GM10248 (cell line): ENCODE data around the gene NEK5.

Source experiments
- CTCF ChIA-PET: fragments of 300-600 bp; sonication (Branson Sonifier 250); formaldehyde crosslinking; extraction: SDS; loops from one replicate; lab custom pipeline; 2021; ENCODE audit warnings: antibody characterized with exemption; lab: Yijun Ruan, JAX
- POLR2A ChIA-PET: fragments of 350-650 bp; sonication (Branson Sonifier 250); formaldehyde crosslinking; extraction: SDS; loops from one replicate; lab custom pipeline; 2020; ENCODE audit warnings: antibody characterized with exemption; lab: Yijun Ruan, JAX
- DNase-seq: peaks from one replicate; pipeline ENCODE4 v3.0.0; 2012; ENCODE audit errors: extremely low spot score
- TF ChIP-seq, protein P1 (sequence below): IDR thresholded peaks from 2 replicates; pipeline ENCODE4 v1.5.1; 2012; ENCODE audit warnings: mild to moderate bottlenecking, low read depth; ENCODE audit errors: extremely low read depth, missing control alignments, control extremely low read depth

NEK5 gene

DNA sequence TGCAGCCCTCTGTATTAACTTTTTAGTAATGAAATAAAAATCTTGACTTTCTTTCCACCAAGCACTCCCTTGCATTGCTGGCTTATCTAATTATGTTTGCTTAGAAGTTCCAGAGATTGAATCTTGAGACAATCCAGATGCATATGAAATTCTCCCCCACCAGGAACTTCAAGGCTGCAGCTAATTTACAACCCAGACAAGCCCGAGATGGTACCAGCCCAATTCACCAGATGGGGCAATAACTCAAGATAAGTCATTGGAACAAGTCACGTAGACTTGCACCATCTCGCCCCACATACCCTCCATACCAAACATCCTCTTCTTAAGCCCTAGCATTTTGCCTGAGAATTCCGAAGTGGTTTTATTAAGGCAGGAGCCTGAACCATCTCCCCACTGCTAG lies 75.4 kb downstream of the NEK5 start:
- TF ChIP-seq, protein P1, sequence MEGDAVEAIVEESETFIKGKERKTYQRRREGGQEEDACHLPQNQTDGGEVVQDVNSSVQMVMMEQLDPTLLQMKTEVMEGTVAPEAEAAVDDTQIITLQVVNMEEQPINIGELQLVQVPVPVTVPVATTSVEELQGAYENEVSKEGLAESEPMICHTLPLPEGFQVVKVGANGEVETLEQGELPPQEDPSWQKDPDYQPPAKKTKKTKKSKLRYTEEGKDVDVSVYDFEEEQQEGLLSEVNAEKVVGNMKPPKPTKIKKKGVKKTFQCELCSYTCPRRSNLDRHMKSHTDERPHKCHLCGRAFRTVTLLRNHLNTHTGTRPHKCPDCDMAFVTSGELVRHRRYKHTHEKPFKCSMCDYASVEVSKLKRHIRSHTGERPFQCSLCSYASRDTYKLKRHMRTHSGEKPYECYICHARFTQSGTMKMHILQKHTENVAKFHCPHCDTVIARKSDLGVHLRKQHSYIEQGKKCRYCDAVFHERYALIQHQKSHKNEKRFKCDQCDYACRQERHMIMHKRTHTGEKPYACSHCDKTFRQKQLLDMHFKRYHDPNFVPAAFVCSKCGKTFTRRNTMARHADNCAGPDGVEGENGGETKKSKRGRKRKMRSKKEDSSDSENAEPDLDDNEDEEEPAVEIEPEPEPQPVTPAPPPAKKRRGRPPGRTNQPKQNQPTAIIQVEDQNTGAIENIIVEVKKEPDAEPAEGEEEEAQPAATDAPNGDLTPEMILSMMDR: no peak
- CTCF ChIA-PET: no interaction called here
- POLR2A ChIA-PET: no interaction called here
- no peak for DNase-seq

DNA sequence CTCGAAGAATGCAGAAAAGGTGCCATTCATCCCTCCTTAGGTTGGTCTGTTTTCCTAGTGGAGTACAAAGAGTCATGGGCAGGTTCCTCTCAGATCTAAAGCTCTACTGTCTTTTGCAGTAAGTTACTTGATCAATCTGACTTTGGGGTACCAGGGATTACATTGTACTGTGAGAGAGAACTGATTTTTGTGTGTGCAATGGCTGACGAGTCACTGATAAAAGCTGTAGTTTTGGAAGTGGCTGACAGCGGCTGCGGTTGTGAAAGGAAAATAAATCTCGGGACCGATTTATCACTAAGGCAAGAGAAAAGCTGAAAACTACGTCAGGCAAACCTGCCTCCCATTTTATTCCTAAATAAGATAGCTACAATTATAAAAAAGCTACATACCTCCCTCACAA lies 77.5 kb downstream of the NEK5 start:
- ChIA-PET CTCF (interaction anchor here (1.1 to 1.5 kb wide), 2 partner anchors 10 to 76 kb away, joined by 3 to 4 read pairs; no protein-coding TSS in a partner anchor), POLR2A (no interaction called here)
- TF ChIP-seq, protein P1: no peak
- no peak for DNase-seq

DNA sequence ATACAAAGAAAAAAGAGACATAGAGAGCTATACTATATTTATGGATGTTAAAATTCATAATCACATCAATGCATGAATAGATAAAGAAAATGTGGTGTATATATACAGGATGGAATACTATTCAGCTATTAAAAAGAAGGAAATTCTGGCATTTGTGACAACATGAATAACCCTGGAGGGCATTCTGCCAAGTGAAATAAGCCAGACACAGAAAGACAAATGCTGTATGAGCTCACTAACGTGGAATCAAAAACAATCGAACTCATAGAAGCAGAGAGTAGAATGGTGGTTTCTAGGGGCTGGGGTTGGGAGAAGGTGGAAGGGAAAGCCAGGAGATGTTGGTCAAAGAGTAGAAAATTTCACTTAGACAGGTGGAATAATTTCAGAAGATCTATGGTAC lies 80.4 kb downstream of the NEK5 start:
- DNase-seq: no peak
- CTCF ChIA-PET: interaction anchor here (1.1 to 1.2 kb wide), 3 partner anchors 13 to 85 kb away, joined by 3 to 6 read pairs (median 5); no protein-coding TSS in a partner anchor
- POLR2A ChIA-PET: no interaction called here
- TF ChIP-seq, protein P1: no peak

DNA sequence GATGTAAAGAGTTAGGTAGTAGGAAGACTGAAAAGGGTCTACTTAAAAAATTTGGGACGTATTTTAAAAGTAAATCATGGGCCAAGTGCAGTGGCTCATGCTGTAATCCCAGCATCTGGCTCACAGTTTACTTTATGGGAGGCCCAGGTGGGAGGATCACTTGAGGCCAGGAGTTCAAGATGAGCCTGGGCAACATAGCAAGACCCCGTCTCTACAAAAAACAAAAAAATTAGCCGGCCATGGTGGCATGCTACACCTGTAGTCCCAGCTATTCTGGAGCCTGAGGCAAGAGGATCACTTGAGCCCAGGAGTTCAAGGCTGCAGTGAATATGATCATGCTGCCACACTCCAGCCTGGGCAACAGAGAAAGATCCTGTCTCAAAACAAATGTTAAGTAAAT lies 81.4 kb downstream of the NEK5 start:
- TF ChIP-seq, protein P1: no peak
- POLR2A ChIA-PET: no interaction called here
- CTCF ChIA-PET: interaction anchor here (1.1 kb wide), 1 partner anchor 14 kb away, joined by 6 read pairs; no protein-coding TSS in a partner anchor
- no peak for DNase-seq

DNA sequence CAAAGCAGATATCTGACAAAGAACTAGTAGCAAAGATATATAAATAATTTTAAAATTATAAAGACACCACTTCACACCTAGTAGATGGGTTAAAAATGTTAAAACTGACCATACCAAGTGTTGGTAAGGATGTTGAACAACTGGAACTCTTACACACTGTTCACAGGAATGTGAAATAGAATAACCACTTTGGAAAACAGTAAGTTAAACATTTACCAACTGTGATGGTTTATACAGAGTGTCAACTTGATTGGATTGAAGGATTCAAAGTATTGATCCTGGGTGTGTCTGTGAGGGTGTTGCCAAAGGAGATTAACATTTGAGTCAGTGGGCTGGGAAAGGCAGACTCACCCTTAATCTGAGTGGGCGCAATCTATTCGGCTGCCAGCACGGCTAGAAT lies 85.2 kb downstream of the NEK5 start:
- POLR2A ChIA-PET: no interaction called here
- DNase-seq: no peak
- TF ChIP-seq, protein P1: no peak
- CTCF ChIA-PET: no interaction called here

DNA sequence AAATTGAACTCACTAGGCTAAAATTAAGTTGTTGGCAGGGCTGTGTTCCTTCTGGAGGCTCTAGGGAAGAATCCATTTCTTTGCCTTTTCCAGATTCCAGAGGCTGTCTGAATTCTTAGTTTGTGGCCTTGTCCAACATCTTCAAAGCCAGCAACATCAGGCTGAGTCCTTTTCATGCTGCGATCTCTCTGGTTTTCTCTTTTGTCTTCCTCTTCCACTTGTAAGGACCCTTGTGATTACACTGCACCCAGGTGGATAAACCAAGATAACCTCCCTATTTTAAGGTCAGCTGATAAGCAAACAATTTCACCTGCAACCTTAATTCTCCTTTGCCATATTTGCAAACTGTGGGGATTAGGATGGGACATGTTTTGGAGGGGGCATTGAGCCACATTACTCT lies 92.8 kb downstream of the NEK5 start:
- ChIA-PET POLR2A (no interaction called here), CTCF (no interaction called here)
- TF ChIP-seq, protein P1: no peak
- no peak for DNase-seq
